CD4-positive, alpha-beta T cell treated with Interleukin-17A for 4 hours (primary cell): ENCODE data around the gene SYT1.
"Not testable (repeated sequence)": the region's sequence is repeated elsewhere in the genome, so short reads cannot be mapped to it uniquely, and the experiment has no call there.

Experiments
- DNase-seq: peaks from one replicate; pipeline ENCODE4 v3.0.0-alpha.2; 2020; ENCODE audit warnings: mixed read lengths

Gene SYT1

DNA sequence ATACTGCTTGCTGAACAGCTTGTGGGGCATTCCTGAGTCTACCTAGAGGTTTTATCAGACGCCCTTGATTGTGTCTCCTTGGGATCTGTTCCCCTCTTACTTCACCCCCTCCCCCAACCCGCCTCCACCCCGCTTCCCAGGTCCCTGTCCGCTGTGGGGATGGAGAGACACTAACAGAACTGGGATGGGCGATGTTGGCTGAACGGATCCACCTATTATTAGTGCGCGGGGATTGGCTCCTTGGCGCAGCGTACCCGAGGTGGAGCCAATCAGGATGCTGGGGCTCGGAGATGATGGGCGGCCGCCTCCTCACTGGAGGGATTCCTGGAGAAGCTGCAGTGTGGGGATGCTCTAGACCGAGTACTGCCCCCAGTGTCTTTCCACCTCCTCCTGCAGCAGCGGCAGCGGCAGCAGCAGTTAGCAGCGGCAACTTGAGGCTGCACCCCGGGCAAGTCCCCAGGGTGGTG is at the start of gene SYT1:
Gene SYT1, plus strand, starts transcription at position 372 of the 467 bp plus-strand sequence.
- no peak for DNase-seq

DNA sequence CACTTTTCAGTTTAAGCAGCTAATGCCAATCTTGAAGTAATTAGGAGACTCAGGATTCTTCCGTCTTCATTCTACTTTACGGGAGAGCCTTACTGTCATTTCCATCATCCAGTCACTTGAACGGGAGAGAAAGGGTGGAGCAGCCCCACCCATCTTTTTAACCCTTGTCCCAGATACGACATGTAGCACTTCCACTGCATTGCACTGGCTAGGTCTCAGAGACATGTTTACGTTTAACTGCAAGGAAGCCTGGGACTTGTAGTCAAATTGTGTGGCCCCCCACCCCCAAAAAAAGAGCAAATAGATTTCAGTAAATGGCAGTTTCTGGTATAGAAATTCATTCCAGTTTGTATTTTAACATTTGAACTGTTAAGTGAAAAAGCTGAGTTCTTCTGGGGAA is 46.1 kb upstream of the SYT1 start:
- no peak for DNase-seq

DNA sequence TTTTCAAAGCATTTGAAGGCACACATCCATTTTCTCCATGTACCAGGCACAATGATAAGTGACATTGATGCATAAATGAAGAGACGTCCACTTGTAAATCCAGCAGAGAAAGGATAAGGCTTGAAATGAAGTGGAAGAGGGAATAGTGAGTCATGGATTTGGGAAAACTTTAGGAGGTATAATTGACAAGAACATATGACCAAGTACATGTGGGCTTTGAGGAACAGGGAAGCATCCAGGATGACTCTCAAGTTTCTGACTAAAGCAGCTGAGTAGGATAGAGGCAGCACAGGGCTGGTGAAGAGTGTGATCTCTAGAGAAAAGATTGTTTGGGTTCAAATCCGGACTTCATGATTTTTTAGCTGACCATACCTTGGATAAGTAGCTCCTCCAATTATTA is 43.6 kb upstream of the SYT1 start:
- DNase-seq, result no peak

DNA sequence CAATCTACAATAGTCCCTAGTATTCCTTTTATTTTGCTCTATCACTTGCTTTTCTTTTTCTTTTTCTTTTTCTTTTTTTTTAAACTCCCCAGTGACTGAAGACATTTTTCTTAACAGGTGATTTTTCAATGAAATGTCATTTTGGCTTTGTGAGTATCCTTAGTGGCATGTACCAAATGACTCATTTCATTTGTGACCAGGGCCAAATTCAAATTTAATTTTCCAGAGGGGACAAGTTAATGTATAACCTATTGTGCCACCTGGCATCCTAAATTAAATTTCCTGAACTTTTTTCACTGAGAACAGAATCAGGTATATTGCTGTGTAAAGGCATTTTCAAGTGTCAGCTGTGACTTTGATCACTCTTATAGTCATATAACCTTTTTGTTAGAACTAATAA is 39.7 kb upstream of the SYT1 start:
- no peak for DNase-seq

DNA sequence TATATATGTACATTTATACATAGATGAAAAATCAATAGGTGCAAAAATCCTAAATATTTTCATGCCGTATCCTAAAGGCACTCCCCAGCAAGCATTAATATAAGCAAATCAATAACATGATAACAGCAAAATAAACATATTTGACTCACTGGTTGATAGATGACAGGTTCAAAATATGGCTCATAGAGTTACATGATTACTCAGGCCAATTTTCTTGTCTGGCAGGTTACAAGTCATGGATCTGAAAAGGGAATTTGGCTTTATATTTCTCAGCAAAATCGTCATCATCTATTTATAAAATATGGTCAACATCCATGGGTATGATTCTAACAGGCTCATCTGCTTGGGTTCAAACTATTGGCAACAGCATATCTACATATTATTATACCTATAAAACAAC is 34.9 kb upstream of the SYT1 start:
- no peak for DNase-seq

DNA sequence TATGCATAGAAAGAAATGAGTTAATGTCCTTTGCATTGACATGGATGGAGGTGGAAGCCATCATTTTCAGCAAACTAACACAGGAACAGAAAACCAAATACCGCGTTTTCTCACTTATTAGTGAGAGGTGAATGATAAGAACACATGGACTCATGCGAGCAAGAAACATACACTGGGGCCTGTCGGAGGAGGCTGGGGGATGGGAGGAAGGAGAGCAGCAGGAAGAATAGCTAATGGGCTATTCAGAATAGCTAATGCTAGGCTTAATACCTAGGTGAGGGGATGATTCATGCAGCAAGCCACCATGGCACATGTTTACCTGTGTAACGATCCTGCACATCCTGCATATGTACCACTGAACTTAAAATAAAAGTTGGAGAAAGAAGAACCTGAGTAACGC is 29.1 kb upstream of the SYT1 start:
- no peak for DNase-seq

DNA sequence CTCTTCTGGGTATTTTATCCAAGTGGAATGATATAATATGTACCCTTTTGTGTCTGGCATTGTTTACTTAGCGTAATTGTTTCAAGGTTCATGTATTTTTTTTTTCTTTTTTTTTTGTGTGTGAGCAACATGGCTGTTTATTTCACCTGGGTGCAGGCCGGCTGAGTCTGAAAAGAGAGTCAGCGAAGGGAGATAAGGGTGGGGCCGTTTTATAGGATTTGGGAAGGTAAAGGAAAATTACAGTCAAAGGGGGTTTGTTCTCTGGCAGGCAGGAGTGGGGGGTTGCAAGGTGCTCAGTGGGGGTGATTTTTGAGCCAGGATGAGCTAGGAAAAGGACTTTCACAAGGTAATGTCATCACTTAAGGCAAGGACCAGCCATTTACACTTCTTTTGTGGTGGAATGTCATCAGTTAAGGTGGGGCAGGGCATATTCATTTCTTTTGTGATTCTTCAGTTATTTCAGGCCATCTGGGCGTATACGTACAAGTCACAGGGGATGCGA is 24.0 kb upstream of the SYT1 start:
- DNase-seq, result not testable (repeated sequence)

DNA sequence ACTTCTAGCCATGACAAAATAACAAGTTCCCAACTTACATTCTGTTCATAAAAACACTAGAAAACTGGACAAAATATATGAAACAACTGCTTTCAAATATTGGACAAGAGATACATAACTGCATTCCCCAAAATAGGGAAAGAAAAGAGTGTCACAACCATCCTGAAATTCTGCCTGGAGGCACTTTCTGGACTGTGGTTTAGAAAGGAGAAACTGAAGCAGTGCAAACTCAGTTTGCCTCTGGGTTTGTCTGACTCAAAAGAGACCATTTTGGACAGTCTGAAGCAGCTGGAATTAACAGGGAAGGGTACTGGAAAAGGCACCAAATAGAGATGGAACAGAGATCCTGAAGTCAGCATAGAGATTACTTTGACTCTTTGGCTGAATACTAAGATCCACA is 11.3 kb upstream of the SYT1 start:
- DNase-seq, result no peak

DNA sequence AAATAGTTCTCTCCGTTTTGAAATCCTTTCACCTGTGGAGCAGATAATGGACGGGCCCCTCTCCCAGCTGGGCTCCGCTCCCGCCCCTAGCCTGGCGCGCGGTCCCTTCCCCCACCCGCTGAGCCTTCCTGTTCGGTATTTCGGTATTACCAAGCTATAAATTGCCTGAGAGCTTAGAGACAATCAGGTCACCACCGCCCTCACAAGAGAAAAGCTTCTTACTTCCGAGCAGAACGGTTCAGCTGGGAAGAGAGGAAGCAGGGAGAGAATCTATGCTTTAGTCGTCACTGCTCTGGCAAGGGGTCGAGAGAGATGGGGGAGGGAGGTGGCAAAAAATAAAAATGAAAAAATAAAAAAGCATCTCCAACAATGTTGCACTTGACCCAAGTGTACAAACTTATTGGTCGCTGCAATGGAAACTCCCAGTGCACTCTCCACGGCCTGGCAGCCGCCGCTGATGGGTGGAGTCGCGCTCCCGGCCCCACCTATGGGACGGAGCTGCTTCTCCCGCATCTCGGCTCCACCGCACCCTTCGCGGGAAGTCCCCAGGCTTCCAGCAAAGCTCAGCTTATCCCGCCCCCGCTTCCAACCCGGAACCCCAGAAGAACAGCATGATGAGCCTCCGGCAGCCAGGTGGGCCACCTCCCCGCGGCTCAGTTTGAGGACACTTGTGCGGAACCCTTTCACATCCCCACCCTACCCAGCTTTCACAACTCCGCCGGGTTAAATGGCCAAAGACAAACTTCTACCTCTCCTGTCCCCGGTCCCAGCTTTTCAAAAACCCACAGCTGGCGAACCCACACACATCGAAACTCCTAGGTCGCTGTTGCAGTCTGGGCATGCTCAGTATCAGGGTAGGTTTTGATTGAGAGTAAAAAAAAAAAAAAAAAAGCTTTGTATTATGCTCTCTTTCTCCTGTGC is 832 bp upstream of the SYT1 start:
- DNase-seq, result no peak

DNA sequence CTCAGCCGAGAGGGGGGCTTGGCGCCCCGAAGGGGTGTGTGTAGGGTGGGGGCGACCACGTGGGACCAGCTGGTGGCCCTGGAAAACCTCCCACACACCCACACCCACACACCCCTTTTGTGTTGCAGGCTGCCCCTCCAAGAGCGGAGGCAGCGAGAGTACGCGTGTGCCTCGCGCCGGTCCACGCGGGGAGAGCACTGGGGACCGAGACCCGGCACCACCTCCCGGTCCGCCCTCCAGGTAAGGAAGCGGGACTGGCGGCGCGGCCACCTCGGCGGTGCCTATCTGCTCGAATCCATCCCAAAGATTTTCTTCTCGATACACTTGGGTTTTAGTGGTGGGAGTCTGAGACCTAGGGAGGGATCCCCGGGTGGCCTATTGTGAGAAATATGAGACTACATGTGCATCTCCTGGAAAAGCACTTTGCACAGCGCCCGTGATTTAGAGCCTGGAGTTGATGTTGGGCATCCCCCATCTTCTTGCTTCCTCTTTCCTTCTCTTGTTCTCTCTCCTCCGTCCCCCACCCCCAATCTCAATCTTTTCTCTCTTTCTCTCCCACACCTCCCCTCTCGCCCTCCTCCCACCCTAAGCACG is 393 bp downstream of the SYT1 start:
- no peak for DNase-seq

DNA sequence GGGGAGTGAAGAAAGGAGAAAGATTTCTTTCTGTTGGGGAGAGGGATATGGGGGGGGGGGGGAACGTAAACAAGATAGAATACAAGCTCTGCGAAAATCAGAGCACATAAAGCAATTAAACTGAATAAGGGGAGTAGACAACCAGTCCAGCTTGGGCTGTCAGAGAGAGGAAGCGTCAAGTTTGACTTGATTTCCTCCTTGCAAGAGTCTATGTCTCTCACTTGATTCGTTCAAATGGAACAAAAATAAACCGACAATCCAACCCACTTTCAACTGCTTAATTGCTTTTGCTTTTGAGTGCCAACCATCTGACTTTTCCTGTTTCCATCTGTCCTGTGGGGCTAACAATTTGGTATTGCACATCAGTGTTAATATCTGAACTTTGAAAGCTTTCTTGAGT is 942 bp downstream of the SYT1 start:
- DNase-seq, result no peak

DNA sequence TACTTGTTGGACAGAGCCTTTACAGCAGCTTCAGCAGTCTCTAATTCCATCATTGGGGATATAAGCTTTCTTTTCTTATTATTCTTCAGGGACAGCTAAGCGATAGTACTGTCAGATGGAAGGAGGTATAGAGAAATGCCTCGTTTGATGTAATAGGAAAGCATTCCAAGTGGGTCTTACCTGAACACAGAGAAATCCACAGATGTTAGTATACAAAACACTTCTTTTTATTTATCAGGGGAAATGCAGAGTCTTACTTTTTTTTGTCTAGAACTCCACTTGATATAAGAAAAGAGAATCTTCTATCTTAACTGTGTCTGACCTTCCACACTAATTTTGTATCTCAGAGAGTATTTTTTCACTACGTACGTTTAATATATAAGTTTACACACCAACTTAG is 1.9 kb downstream of the SYT1 start:
- DNase-seq, result no peak

DNA sequence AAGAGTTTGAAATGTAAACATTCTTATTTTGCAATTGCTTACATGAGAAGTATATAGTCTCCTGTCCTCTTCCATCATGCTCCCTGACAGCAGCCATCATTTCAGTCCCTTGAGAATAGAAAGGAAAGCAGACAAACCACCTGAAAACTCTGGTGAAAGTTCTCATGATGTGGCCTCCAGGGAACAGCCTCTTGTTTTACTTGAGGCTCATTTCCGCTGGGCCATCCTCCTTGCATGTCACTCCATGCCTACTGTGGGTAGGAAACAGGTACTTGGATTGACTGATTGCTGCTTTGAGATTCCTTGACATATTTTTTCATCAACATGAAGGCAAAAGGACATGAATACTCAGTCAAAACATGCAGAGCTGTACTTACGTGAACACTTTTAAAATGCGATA is 6.0 kb downstream of the SYT1 start:
- no peak for DNase-seq

DNA sequence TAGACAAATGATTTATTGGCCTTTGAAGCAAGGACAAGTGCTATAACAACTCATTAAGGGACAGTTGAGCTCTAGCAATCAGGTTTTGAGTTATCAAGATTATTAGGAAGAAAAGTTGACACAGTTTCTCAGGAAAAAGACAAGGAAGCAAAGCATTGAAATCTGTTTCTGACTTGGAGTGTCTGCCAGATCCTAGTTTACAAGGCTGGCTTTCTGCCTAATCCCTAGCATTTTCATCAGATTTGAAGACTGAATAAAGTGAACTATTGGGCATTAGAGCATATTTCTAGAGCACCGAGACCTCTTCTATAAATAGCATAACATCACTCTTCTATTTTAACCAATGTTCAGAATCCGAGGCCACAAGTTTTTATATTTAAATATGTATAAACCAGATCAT is 7.0 kb downstream of the SYT1 start:
- DNase-seq, result no peak

DNA sequence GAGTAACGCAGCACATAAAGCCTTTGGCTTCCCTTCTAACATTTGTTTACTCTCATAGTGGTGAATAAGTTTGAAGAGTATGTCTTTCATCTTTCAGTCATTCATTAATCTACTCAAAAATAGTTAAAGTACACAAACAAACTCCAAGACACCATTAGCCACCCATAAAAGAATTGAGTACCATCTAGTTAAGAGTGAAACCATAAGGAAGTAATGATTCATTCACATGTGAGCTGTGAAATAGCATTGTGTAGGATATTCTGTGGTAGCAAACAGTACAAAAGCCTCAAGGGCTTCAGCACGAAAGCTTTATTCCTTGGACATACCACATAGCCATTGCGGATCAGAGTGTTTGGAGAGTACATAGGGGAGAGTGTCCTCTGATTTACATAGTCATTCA is 13.9 kb downstream of the SYT1 start:
- DNase-seq, result no peak

DNA sequence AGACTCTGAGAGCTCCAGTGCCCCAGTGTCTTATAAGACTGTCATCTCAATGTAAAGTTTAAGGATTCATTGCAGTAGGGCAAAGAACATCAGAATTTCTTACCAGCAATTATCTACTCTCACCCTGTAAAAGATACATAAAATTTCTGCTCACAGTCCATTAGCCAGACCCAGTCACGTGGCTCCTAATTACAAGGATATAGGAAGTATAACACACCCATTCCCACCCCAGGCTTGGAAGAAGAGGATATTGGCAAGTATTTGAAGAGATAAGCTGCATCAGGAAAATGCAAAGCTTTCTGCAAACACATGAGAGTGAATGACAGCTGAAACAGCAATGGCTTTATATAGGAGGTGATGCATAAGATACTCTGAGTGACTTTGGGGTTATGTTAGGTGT is 14.3 kb downstream of the SYT1 start:
- DNase-seq, result no peak

DNA sequence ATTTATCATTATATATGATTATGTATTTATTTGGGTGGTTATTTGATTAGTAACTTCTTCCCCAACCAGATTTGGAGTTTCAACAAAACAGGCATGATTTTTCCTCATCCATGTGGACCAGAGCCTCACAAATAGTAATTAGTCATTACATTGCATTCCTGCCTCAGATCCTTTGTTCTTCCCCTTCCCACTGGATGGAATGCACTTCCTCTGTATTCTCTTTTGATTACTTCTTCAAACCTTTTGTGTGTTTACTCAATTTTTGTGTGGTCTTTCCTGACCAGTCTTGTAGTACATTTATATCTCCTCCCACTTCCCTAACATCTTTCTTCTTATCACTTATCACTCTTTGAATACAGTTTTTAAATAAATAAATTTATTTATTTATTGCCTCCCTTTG is 15.5 kb downstream of the SYT1 start:
- DNase-seq, result no peak

DNA sequence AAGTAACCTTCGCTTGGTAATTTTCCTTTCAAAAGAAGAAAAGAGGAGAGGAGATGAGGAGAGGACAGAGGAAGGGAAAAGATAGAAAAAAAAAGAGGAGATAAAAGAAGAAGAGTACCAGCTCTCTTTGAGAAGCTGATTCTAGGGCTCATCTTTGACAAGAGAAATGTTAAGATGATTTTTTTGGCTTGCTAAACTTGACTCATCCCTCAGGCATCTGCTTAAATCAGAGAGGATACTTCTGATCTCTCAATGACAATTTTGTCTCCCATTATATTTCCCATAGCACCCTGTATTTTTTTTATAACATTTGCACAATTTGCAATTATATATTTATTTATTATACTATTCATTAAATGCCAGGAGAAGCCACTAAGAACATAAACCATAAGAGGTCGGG is 17.1 kb downstream of the SYT1 start:
- no peak for DNase-seq

DNA sequence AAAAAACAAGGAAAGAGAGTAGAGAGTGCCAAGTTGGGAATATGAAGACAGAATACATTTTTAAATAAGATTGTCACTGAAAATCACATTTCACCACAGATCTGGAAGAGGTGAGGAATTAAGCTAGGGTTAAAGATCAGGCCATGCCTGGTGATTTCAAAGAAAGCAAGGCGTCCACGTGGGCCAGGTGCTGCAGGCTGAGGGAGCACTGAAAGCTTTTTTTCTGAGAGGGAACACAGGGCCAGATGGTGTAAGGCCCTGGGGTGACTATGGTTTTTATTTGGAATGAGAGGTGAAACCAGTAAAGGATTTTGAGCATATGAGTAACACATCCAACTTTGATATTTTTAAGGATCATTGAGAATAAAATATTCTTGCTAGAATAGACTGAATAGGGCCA is 20.9 kb downstream of the SYT1 start:
- DNase-seq, result no peak

DNA sequence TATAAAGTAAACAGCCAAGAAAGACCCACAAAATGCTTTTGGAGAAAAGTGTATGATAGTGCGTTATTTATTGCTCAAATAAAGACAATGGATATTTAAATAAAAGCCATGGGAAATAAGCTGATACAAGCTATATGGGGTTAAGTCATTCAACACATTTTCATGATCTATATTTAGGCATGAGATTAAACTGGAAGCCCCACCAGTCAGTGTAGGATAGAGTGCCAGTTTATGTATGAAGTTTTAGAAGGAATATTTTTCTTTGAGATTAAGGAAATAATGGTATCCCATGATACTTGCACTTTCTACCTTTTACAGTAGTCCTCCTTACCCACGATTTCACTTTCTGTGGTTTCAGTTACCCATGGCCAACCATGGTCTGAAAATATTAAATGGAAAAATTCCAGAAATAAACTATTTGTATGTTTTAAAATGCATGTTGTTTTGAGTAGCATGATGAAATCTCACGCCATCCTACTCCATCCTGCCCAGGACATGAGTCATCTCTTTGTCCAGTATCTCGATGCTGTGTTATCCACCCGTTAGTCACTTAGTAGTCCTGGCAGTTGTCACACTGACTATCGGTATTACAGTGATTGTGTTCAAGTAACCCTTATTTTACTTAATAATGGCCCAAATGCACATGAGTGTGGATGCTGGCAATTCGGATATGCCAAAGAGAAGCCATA is 22.3 kb downstream of the SYT1 start:
- no peak for DNase-seq

DNA sequence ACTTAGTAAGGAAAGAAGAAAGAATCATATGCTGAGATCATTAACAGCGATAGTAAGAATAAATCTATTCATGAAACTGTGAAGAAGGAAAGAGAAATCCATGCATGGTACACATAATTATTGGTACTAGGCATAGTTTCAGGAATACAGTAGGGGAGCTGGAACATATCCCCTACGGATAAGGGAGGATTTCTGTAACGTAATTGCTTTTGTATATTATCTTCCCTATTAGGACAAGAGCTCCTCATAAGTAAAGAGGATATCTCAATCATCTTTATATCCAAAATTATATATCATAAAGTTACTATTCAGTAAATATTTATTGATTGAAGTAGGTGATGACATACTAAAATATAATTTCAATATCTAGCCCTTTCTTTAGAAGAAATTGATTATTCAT is 22.9 kb downstream of the SYT1 start:
- no peak for DNase-seq

DNA sequence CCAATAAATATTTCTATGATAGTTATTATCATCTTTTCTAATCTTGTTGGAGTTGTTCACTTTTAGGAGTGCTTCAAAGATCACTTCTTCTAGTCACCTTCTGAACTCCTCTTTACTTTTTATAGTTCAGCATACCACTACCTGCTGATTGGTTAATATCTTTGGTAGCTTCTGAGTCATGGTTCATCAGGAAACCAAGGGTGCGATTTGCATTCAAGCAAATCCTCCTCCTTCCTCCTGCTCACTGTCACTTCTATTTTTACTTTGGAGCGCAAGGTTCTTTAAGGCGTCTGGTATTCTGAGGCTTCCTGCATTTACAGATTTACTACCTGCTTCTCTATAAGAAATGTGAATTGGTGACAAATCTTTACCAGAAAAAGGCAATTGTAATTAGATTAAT is 24.0 kb downstream of the SYT1 start:
- DNase-seq, result no peak

DNA sequence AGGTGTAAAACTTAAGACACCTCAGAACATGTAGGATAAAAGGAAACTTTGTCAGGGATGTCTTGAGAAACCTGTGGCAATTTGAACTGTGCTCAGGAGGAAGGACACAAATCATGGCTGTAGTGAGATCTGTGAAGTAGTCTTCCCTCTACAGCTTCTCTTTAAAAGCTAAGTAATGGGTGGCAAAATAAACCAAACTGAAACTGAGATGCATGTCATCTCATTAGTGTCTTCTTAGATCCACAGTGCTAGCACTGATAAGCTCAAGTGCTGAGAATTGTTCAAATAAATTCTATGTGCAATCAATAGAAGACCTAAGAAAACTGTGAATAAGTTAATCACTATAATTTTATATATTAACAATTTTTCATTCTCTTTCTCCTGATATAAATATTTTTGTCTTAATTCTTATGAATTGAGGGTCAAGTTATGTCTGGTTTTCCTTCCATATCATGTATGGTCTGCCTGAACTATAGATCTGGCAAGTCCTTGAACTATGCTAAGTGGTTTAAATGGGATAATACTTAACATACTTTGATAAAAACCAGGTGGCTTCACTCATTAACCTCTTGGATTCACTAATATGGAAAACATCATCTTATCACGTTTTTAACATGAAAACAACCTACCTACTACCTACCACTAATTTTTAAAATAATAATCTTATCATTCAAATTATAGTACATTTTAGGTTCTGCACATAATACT is 27.2 kb downstream of the SYT1 start:
- no peak for DNase-seq
